ENCODE data around the gene MRPL2. TPM values are rescaled to one million over a fixed set of nuclear protein-coding genes. Genes with fewer than 3 reads are reported as not detected.

Gene MRPL2
- polyA plus RNA-seq, 4 donors, result 53.4 to 127 (median 90.9) TPM

DNA sequence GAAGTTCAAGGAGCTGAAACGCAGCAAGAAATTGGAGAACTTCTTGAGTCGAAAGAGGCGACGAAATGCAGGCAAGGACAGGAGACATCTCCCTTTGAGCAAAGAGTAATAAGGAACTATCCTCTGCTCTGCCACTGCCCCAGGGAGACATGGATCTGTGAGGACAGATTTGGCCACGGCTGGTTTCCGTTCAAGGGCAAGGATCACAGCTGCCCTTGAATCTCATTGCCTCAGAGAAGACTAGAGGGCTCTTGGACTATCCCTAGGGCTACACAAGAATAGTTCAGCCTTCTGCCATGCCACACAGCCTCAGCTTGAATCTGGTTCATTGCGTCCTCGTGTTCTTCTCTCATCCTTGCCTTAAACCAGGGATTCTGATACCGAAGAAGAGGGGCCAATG is 30.1 kb downstream of the MRPL2 start:
- H3K27ac ChIP-seq (ENCODE audit: low read depth in 1 of 3, low read length in 2 of 3), result no peak overlapping the region
- no peak for DNase-seq
- H3K4me3 ChIP-seq (ENCODE audit: low read depth in 1 of 3, low read length in 3 of 3), result no peak overlapping the region
- WGBS, 3 donors, result 93 to 96% (median 93%) methylated on average over 9 of the region's 9 CpGs
- no peak for FAIRE-seq
- no peaks in the 10 kb centered on the region for H3K27me3 ChIP-seq (ENCODE audit: control insufficient read depth in 3 of 3, insufficient read depth in 3 of 3, low read length in 3 of 3)
- H3K9me3 ChIP-seq (ENCODE audit: control insufficient read depth in 2 of 2, insufficient read depth in 1 of 2, low read depth in 1 of 2, low read length in 1 of 2), result no peaks in the 10 kb centered on the region
- peaks cover 0 to 8% (median 0%) of the 10 kb centered on the region in 3 donors for H3K4me1 ChIP-seq (ENCODE audit: control insufficient read depth in 3 of 3, insufficient read depth in 2 of 3, low read depth in 1 of 3, low read length in 2 of 3)
- peaks cover 16 to 72% (median 28%) of the 10 kb centered on the region in 3 donors for H3K36me3 ChIP-seq (ENCODE audit: control insufficient read depth in 3 of 3, insufficient read depth in 2 of 3, low read depth in 1 of 3, low read length in 3 of 3)

DNA sequence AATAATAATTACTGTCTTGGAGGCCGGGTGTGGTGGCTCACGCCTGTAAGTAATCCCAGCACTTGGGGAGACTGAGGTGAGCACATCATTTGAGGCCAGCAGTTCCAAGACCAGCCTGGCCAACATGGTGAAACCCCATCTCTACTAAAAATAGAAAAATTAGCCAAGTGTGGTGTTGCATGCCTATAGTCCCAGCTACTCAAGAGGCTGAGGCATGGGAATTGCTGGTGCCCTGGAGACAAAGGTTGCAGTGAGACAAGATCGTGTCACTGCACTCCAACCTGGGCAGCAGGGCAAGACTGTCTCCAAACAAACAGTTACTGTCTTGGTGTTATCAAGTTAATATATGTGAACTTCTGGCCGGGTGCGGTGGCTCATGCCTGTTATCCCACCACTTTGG is 32.9 kb downstream of the MRPL2 start:
- Histone ChIP-seq H3K36me3 (ENCODE audit: control insufficient read depth in 3 of 3, insufficient read depth in 2 of 3, low read depth in 1 of 3, low read length in 3 of 3) (peaks cover 13 to 72% (median 26%) of the 10 kb centered on the region in 3 donors), H3K4me3 (ENCODE audit: low read depth in 1 of 3, low read length in 3 of 3) (no peak overlapping the region), H3K4me1 (ENCODE audit: control insufficient read depth in 3 of 3, insufficient read depth in 2 of 3, low read depth in 1 of 3, low read length in 2 of 3) (peaks cover 0 to 7% (median 2%) of the 10 kb centered on the region in 3 donors), H3K27me3 (ENCODE audit: control insufficient read depth in 3 of 3, insufficient read depth in 3 of 3, low read length in 3 of 3) (no peaks in the 10 kb centered on the region), H3K9me3 (ENCODE audit: control insufficient read depth in 2 of 2, insufficient read depth in 1 of 2, low read depth in 1 of 2, low read length in 1 of 2) (no peaks in the 10 kb centered on the region), H3K27ac (ENCODE audit: low read depth in 1 of 3, low read length in 2 of 3) (no peak overlapping the region)
- FAIRE-seq (no peak), DNase-seq (no peak)
- 80 to 88% (median 81%) methylated on average over 5 of the region's 5 CpGs for WGBS, 3 donors

DNA sequence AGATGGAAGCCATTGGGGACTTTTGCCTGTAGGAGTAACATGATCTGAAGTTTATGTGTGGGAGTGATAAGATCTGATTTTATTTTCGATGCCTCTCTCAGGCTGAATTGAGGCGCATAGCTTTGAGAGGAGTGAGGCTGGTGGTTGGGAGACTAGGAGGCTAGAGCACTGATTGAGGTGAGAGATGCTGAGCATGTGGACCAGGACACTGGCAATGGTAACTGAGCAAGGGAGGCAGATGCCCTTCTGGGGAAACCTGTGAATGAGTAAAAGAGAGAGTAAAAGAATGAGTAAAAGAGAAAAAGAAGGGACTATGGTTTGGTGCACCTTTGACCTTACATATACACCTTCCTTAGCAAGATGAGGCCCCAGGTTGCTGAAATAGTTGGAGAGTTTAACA is 34.8 kb downstream of the MRPL2 start:
- 93 to 95% (median 94%) methylated on average over 2 of the region's 2 CpGs for WGBS, 3 donors

DNA sequence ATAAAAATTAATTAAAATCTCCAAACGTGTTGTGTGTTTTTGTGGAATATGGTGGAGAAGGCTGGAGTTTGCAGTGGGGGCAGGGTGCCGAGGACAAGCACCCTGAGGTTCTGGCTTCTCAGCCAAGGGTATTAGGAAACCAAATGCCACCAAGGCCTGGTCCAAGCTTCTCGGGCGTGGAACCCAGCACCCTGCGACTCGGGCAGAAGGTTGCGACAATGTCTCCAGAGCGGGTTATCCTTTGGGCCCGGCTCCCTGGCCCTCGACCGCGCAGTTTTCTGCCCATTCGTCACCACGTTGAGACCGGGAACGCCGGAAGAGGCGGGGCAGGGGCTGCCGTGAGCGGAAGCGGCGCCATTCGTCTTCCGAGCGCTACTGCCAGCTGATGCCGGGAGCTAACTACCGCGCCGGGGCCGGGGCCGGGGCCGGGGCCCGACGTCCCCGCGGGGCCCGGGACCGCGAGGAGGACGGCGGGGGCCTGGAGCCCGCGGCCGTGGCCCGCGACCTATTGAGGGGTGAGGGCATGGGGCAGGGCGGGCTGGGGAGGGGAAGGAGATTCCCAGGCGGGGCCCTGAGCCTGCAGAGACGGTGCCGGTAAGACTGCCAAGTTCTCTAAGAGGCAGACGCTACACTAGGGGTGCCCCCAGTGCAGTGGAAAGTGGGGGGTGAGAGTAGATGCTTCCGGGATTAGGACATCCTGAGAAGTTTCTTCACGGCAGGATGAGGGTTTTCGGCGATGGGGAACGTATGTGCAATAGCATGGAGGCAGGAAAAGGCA is 37.8 kb downstream of the MRPL2 start, which contains the start of gene RRP36:
Gene RRP36 (plus strand): TSS at position 354 of the 778 bp plus-strand sequence. CDS start 32 bp downstream, at position 386.
- Histone ChIP-seq H3K27ac (ENCODE audit: low read depth in 1 of 3, low read length in 2 of 3) (peak within 1 kb of the TSS; percentile 66 to 86 (median 85)), H3K9me3 (ENCODE audit: control insufficient read depth in 2 of 2, insufficient read depth in 1 of 2, low read depth in 1 of 2, low read length in 1 of 2) (no peaks in the 10 kb centered on the region), H3K4me3 (ENCODE audit: low read depth in 1 of 3, low read length in 3 of 3) (peak within 1 kb of the TSS; percentile 90 to 96 (median 94)), H3K27me3 (ENCODE audit: control insufficient read depth in 3 of 3, insufficient read depth in 3 of 3, low read length in 3 of 3) (no peaks in the 10 kb centered on the region), H3K4me1 (ENCODE audit: control insufficient read depth in 3 of 3, insufficient read depth in 2 of 3, low read depth in 1 of 3, low read length in 2 of 3) (peaks cover 0 to 21% (median 2%) of the 10 kb centered on the region in 3 donors), H3K36me3 (ENCODE audit: control insufficient read depth in 3 of 3, insufficient read depth in 2 of 3, low read depth in 1 of 3, low read length in 3 of 3) (peaks cover 5 to 76% (median 8%) of the 10 kb centered on the region in 3 donors)
- FAIRE-seq (no peak), DNase-seq (peak; percentile 76 to 91)
- 1% methylated on average over 45 to 56 of the region's 56 CpGs for WGBS, 3 donors

More for the DNA sequence above, 34.8 kb downstream of the MRPL2 start:
- DNase-seq (no peak), FAIRE-seq (no peak)
- H3K4me1 ChIP-seq (ENCODE audit: control insufficient read depth in 3 of 3, insufficient read depth in 2 of 3, low read depth in 1 of 3, low read length in 2 of 3), result peaks cover 0 to 15% (median 2%) of the 10 kb centered on the region in 3 donors
- H3K36me3 ChIP-seq (ENCODE audit: control insufficient read depth in 3 of 3, insufficient read depth in 2 of 3, low read depth in 1 of 3, low read length in 3 of 3), result peaks cover 13 to 75% (median 22%) of the 10 kb centered on the region in 3 donors
- no peak overlapping the region for H3K4me3 ChIP-seq (ENCODE audit: low read depth in 1 of 3, low read length in 3 of 3)
- no peaks in the 10 kb centered on the region for H3K27me3 ChIP-seq (ENCODE audit: control insufficient read depth in 3 of 3, insufficient read depth in 3 of 3, low read length in 3 of 3)
- no peaks in the 10 kb centered on the region for H3K9me3 ChIP-seq (ENCODE audit: control insufficient read depth in 2 of 2, insufficient read depth in 1 of 2, low read depth in 1 of 2, low read length in 1 of 2)
- no peak overlapping the region for H3K27ac ChIP-seq (ENCODE audit: low read depth in 1 of 3, low read length in 2 of 3)

DNA sequence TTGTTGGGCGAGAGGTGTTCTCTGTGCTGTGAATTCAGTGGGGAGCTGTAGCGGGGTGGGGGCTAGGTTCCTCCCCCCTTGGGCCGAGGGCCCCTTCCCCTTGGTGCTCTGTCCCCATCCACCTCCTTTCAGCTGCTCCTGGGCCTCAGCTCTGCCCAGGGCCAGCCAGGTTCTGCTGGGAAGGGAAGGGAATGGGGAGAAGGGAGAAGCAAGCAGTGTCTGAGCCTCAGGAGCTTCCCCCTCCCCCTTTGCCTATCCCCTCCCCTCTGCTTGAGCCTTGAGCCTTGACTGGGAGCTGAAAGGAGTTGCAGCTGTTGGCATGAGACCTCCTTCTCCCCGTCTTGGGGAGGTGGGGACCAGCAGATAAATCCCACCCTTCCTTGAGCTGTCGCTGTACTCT is 38.4 kb downstream of the MRPL2 start:
- Histone ChIP-seq H3K4me3 (ENCODE audit: low read depth in 1 of 3, low read length in 3 of 3) (peak overlapping the region in 2 of 3 donors; percentile 90 to 96), H3K36me3 (ENCODE audit: control insufficient read depth in 3 of 3, insufficient read depth in 2 of 3, low read depth in 1 of 3, low read length in 3 of 3) (peaks cover 4 to 76% (median 7%) of the 10 kb centered on the region in 3 donors), H3K27ac (ENCODE audit: low read depth in 1 of 3, low read length in 2 of 3) (peak overlapping the region; percentile 2 to 86 (median 81)), H3K9me3 (ENCODE audit: control insufficient read depth in 2 of 2, insufficient read depth in 1 of 2, low read depth in 1 of 2, low read length in 1 of 2) (no peaks in the 10 kb centered on the region), H3K27me3 (ENCODE audit: control insufficient read depth in 3 of 3, insufficient read depth in 3 of 3, low read length in 3 of 3) (no peaks in the 10 kb centered on the region), H3K4me1 (ENCODE audit: control insufficient read depth in 3 of 3, insufficient read depth in 2 of 3, low read depth in 1 of 3, low read length in 2 of 3) (peaks cover 0 to 25% (median 2%) of the 10 kb centered on the region in 3 donors)
- no peak for DNase-seq
- 53 to 56% (median 55%) methylated on average over 5 of the region's 5 CpGs for WGBS, 3 donors
- no peak for FAIRE-seq

DNA sequence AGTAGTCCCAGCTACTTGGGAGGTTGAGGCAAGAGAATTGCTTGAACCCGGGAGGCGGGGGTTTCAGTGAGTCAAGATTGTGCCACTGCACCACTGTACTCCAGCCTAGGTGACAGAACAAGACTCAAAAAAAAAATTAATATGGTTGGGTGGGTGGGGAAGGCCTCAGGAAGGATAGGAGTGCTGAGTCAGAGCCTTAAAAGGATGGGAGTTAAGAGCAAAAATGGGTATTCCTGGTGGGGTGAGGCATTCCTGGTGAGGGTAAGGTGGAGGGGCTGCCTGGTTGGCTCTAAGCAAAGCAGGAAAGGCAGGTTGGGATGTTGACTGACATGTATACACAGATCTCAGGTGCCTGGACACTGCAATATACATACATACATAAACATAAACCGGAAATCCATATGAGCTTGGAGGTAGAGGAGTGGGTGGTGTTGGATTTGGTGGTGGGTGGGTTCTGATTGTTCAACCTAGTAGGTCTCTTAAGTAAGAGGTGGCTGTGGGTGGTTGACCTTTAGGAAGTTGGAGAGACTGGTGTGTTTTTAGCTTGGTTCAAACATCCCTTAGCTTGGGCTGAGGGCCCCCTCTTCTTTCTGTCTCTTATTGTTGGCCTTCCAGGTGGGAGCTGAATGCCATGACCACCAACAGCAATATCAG is 39.1 kb downstream of the MRPL2 start:
- H3K36me3 ChIP-seq (ENCODE audit: control insufficient read depth in 3 of 3, insufficient read depth in 2 of 3, low read depth in 1 of 3, low read length in 3 of 3), result peaks cover 4 to 71% (median 7%) of the 10 kb centered on the region in 3 donors
- H3K9me3 ChIP-seq (ENCODE audit: control insufficient read depth in 2 of 2, insufficient read depth in 1 of 2, low read depth in 1 of 2, low read length in 1 of 2), result no peaks in the 10 kb centered on the region
- no peak for DNase-seq
- 93 to 97% (median 96%) methylated on average over 3 of the region's 3 CpGs for WGBS, 3 donors
- no peak for FAIRE-seq
- peak overlapping the region in 1 of 3 donors; percentile 86 for H3K27ac ChIP-seq (ENCODE audit: low read depth in 1 of 3, low read length in 2 of 3)
- H3K27me3 ChIP-seq (ENCODE audit: control insufficient read depth in 3 of 3, insufficient read depth in 3 of 3, low read length in 3 of 3), result no peaks in the 10 kb centered on the region
- H3K4me1 ChIP-seq (ENCODE audit: control insufficient read depth in 3 of 3, insufficient read depth in 2 of 3, low read depth in 1 of 3, low read length in 2 of 3), result peaks cover 0 to 25% (median 4%) of the 10 kb centered on the region in 3 donors
- H3K4me3 ChIP-seq (ENCODE audit: low read depth in 1 of 3, low read length in 3 of 3), result no peak overlapping the region

DNA sequence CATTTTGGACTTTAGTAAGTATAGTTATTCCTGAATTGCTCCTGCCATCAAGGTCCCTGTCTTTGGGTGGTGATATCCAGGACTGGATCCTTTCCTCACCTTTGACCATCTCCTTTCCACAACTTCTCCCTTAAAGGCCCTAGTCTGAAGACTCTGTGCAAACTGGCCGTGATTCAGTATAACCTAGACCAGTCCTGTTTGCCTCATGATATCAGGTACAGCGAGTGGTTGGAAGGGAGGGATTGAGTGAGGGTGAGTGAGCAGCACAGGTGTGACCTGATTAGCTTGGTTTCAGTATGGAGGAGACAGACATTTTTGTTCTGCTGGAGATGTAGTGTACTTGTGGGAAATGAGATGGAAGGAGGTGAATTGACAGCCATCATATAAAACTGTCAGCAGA is 40.1 kb downstream of the MRPL2 start:
- H3K36me3 ChIP-seq (ENCODE audit: control insufficient read depth in 3 of 3, insufficient read depth in 2 of 3, low read depth in 1 of 3, low read length in 3 of 3), result peaks cover 2 to 65% (median 7%) of the 10 kb centered on the region in 3 donors
- DNase-seq, result no peak
- WGBS, 3 donors, result 88 to 91% (median 90%) methylated on average over 2 of the region's 2 CpGs
- H3K9me3 ChIP-seq (ENCODE audit: control insufficient read depth in 2 of 2, insufficient read depth in 1 of 2, low read depth in 1 of 2, low read length in 1 of 2), result no peaks in the 10 kb centered on the region
- H3K27me3 ChIP-seq (ENCODE audit: control insufficient read depth in 3 of 3, insufficient read depth in 3 of 3, low read length in 3 of 3), result no peaks in the 10 kb centered on the region
- FAIRE-seq, result no peak
- H3K27ac ChIP-seq (ENCODE audit: low read depth in 1 of 3, low read length in 2 of 3), result no peak overlapping the region
- no peak overlapping the region for H3K4me3 ChIP-seq (ENCODE audit: low read depth in 1 of 3, low read length in 3 of 3)
- peaks cover 0 to 24% (median 10%) of the 10 kb centered on the region in 3 donors for H3K4me1 ChIP-seq (ENCODE audit: control insufficient read depth in 3 of 3, insufficient read depth in 2 of 3, low read depth in 1 of 3, low read length in 2 of 3)

DNA sequence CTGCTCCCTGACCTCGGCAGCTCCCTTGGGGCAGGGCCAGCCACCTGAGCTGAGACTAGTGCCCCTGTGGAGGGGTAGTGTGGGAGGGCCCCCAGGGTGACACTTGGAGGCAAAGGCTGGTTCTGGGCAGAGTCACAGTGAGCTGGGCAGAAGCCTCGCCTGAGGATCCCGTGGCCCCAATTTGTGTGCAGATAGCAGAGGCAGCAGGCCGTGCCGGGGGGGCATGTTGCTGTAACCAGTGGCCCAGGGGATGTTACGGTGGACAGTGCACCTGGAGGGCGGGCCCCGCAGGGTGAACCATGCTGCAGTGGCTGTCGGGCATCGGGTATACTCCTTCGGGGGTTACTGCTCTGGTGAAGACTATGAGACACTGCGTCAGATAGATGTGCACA is 42.3 kb downstream of the MRPL2 start:
- 82 to 90% (median 88%) methylated on average over 12 of the region's 12 CpGs for WGBS, 3 donors
- peaks cover 4 to 25% (median 13%) of the 10 kb centered on the region in 3 donors for H3K4me1 ChIP-seq (ENCODE audit: control insufficient read depth in 3 of 3, insufficient read depth in 2 of 3, low read depth in 1 of 3, low read length in 2 of 3)
- H3K27ac ChIP-seq (ENCODE audit: low read depth in 1 of 3, low read length in 2 of 3), result no peak overlapping the region
- no peaks in the 10 kb centered on the region for H3K27me3 ChIP-seq (ENCODE audit: control insufficient read depth in 3 of 3, insufficient read depth in 3 of 3, low read length in 3 of 3)
- no peaks in the 10 kb centered on the region for H3K9me3 ChIP-seq (ENCODE audit: control insufficient read depth in 2 of 2, insufficient read depth in 1 of 2, low read depth in 1 of 2, low read length in 1 of 2)
- no peak overlapping the region for H3K4me3 ChIP-seq (ENCODE audit: low read depth in 1 of 3, low read length in 3 of 3)
- DNase-seq, result no peak
- FAIRE-seq, result no peak
- peaks cover 2 to 59% (median 7%) of the 10 kb centered on the region in 3 donors for H3K36me3 ChIP-seq (ENCODE audit: control insufficient read depth in 3 of 3, insufficient read depth in 2 of 3, low read depth in 1 of 3, low read length in 3 of 3)

Measured in small intestine (tissue), 7 donors.